Neural progenitor cell (in vitro differentiated cells): ENCODE results near the gene NUDT11.
"Not testable (repeated sequence)": the region's sequence is repeated elsewhere in the genome, so short reads cannot be mapped to it uniquely, and the experiment has no call there.

Experiments used
- EZH2 ChIP-seq: fragments of 200-600 bp; sonication (generic); IDR thresholded peaks from 2 replicates; pipeline ENCODE4 v1.6.1; 2017; ENCODE audit warnings: antibody characterized with exemption, mild to moderate bottlenecking, moderate library complexity
- EZH2phosphoT487 ChIP-seq: fragments of 200-600 bp; sonication (generic); IDR thresholded peaks from 2 replicates; pipeline ENCODE4 v1.6.1; 2017; ENCODE audit warnings: antibody characterized with exemption
- TF ChIP-seq, protein P1 (sequence below): fragments of 200-600 bp; sonication (generic); IDR thresholded peaks from 2 replicates; pipeline ENCODE4 v1.5.1; 2017; ENCODE audit warnings: antibody characterized with exemption, mild to moderate bottlenecking

DNA sequence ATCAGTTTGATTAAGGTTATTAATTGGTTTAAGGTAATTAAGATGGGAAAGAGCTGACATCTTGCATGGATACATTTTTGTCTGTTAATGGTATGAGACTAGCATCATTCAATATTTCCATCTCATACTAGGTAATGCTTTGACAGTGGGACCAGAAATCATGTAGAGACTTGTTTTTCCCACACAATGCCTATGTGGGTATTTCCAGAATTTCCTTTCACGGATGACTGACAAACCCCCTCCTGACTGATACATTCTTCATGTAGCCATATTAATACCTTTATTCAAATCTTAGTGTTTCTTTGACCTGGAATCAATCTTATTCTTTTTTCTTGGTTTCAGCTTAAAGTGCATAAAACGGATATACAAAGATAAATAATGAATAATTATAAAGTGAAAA is 22.7 kb upstream of the NUDT11 start:
- not testable (repeated sequence) for TF ChIP-seq EZH2phosphoT487, EZH2
- TF ChIP-seq, protein P1, sequence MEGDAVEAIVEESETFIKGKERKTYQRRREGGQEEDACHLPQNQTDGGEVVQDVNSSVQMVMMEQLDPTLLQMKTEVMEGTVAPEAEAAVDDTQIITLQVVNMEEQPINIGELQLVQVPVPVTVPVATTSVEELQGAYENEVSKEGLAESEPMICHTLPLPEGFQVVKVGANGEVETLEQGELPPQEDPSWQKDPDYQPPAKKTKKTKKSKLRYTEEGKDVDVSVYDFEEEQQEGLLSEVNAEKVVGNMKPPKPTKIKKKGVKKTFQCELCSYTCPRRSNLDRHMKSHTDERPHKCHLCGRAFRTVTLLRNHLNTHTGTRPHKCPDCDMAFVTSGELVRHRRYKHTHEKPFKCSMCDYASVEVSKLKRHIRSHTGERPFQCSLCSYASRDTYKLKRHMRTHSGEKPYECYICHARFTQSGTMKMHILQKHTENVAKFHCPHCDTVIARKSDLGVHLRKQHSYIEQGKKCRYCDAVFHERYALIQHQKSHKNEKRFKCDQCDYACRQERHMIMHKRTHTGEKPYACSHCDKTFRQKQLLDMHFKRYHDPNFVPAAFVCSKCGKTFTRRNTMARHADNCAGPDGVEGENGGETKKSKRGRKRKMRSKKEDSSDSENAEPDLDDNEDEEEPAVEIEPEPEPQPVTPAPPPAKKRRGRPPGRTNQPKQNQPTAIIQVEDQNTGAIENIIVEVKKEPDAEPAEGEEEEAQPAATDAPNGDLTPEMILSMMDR, result not testable (repeated sequence)
